NCI-H345 treated with DMSO at 0.1 percent for 48 hours (cell line): ENCODE measurements around the gene SETD2.

Experiments
- DNase-seq: peaks from one replicate; lab custom pipeline; 2025; ENCODE audit not compliant: unreplicated experiment; lab: John Stamatoyannopoulos, UW

SETD2 gene

GRCh38 chr3:46998852-46999515 lies 164.9 kb downstream of the SETD2 start:
- no peak for DNase-seq

DNA sequence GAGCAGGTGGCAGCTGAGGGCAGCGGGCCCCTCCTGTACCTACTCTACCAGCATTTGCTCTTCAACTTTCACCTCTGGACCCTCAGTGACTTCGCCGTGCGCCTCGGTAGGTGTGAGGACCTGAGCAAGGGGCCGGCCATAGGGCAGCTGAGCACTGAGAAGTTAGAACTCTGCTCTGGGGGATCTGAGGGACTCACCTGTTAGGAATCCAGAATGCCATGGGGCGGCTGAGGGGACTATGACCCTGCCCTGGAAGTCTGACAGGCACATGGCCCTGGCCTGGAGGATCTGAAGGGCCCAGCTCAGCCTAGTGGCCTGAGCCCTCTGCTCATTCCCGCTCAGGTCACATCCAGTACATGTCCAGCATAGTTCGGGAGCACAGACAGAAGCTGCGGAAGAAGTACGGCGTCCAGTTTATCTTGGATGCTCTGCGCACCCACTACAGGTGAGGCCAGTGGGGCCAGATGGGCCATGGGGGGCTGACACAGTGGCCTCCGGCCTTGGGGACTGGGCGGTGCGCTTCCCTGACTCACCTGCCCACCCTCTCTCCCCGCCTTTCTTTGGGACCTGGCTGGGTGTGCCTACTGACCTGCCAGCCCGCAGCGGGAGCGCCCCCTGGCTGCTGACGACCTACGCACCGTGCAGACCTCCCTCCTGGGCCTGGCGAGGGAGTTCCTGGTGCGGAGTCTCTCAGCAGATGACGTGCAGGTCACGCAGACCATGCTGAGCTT lies 165.6 kb downstream of the SETD2 start:
- DNase-seq = no peak

- DNase-seq = no peak
These were observed 166.3 kb downstream of the SETD2 start for GRCh38 chr3:46997453-46998091.

DNA sequence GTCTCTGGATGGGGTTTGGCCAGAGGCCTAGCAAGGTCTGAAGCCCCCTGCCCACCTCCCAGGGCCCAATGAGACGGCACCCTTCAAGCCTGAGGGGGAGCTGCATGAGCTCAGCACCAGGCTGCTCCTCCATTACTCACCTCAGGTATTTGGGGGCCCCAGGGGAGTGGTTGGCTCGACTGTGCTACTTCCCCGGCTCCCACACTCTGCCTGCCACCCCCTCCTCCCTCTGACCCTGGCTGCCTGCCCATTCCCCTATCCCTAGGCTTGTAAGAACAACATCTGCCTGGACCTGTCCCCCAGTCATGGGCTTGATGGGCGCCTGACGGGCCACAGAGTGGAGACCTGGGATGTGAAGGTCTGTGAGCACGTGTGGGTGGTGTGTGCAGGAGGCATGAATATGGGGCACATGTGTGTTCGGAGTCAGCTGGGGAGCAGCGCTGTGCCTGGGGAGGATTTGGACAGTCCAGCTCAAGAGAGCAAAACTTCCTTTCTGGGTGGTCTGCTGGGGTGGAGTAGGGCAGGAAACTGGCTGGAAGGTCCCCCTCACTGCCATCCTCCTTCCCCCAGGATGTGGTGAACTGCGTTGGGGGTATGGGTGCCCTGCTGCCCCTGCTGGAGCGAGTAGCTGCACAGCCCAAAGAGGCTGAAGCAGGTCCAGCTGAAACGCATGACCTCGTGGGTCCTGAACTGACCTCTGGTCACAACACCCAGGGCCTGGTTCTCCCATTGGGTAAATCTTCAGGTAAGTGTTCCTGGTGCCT lies 167.0 kb downstream of the SETD2 start:
- DNase-seq = no peak

DNA sequence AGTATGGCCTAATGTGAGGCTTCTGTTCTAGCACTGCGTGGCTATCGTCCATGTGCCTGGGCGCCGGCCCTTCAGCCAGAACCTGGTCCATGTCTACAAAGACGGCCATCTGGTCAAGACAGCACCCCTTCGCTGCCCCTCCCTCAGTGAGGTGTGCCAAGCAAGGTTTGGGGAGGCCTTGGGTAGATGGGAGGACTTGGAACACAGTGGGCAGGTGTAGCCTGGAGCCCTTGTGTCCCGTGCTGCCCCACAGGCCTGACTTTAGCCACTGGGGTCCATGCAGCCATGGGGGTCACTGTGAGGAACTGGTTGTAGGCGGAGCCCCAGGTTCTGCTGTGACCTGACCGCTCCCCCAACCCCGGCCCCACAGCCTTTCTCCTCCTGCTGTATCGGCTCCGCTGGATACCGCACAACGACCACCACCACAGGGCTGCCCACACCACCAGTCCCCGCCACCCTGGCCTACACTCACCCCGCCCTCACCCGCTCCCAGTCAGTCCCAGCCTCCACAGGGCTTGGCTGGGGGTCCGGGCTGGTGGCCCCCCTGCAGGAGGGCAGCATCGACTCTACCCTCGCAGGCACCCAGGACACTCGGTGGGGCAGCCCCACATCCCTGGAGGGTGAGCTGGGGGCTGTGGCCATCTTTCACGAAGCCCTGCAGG lies 167.9 kb downstream of the SETD2 start:
- no peak for DNase-seq

DNA sequence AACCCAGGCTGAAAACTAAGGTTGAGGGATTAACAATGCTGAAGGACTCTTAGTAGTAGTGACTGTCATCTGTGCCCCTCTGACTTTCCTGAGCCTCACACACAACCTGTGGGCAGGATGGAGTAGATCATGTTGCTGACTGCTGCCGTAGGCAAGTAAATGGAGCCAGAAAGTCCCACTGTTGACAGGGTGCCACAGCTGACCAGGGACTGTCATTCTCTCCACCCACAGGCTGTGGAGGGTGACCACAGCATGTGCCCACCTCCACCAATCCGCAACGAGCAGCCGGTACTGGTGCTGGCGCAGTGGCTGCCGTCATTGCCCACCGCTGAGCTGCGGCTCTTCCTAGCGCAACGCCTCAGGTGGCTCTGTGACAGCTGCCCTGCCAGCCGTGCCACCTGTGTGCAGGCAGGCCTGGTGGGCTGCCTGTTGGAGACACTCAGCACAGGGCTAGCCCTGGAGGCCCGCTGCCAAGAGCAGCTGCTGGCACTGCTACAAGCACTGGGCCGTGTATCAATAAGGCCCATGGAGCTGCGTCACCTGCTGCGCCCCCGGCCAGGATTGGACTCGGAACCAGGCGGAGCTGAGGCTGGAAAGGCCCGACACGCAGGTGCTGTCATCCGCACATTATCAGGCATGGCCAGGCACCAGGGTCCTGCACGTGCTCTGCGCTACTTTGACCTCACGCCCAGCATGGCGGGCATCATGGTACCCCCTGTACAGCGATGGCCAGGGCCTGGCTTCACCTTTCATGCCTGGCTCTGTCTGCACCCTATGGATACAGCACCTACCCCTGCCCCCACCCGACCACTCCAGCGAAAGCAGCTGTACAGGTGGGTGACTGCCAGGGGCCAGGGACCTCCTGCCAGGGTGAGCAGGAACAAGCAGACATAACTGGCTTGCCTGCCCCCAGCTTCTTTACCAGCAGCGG lies 168.8 kb downstream of the SETD2 start:
- DNase-seq = no peak

DNA sequence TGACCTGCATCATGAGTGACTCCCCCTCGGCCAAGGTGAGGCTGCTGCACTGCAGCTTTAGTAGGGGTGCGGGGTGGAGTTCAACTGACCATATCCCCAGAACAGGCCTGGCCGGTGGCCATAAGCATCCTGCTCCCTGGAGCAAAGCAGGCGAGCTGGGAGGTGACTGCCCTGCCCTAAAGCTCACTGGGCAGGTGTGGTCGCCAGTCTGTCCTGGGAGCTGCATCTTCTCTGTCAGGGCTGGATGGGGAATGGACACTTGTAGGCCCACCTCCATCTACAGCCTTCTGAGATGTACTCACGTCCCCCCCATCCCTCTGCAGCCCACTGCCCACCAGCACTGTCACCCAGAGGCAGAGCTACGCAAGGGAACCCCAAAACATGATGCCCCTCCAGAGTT lies 169.9 kb downstream of the SETD2 start:
- DNase-seq = no peak

DNA sequence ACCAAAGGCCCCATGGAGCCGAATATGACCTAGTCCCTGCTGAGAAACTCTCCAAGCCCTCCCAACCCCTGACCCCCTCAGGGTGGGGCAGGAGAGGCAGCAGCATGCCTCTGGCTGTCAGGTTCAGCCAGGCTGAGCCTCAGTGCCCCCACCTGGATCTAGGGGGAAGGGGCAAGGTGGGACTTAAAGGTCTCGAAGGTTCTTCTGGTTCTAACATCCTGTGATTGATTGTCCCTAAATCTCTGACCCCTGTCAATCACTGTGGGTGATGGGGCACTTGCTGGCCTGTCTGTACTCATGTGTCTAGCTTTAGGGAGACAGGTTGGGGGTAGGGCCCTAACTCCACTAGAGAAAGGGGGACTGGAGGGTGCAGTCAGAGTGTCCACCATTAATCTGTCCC lies 170.6 kb downstream of the SETD2 start:
- DNase-seq = no peak

DNA sequence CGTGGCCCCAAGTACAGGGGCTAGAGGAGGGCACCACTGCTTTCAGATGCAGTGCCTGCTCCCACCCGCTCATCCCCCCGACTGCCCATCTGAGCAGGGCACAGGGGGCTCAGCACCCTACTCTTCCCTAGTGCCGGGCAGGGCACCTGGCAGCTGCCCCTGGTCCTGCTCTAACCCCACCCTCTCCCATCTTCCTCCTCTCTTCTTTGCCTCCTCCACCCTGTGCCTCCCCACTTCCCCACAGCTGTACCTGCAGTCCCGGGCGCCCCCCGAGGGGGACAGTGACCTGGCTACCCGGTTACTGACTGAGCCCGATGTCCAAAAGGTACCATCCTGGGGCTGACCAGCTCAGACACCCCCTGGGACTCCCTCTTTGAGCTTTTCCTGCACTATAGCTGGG lies 171.7 kb downstream of the SETD2 start:
- no peak for DNase-seq

- DNase-seq = no peak
These were observed 172.3 kb downstream of the SETD2 start for GRCh38 chr3:46991406-46992165.

DNA sequence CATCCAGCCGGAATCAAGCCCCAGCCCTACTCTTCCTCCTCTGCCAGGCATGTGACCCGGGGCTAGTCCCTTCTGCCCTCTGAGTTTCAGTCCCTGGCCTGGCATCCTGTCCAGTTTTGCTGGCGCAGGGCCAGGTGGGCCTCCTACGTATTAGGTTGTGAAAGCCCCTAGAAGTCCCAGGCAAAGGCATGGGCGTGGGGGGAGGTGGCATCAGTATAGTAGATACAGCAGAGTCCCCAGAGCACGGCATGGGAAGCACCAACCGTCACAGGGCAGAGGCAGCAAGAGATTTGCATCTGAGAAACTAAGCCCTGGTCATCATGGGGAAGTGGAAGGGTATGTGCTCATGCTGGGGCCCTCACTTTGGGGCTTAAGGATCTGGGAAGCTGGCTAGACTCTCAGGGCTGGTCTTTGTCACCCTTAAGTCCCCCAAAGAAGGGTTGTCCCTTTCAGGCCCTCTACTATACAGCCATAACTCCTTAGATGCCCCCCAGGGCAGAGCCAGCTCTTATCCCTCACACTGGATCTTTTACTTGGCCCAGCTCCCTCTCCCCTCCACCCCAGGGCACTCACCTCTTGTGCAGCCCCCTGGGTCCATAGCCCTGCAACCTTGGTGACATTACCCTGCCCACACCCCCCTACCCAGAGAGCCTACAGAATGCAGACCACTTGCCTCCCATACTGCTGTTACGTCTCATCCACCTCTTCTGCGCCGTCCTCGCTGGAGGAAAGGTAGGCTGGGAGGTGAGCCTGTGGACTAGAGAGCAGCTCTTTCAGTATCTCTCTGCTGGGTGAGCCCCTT lies 173.1 kb downstream of the SETD2 start:
- no peak for DNase-seq

GRCh38 chr3:46989146-46989810 lies 174.6 kb downstream of the SETD2 start:
- DNase-seq = no peak

- no peak for DNase-seq
These were observed 175.3 kb downstream of the SETD2 start for GRCh38 chr3:46988616-46989015.

- DNase-seq = no peak
These were observed 176.0 kb downstream of the SETD2 start for GRCh38 chr3:46987743-46988401.

GRCh38 chr3:46987319-46987742 lies 176.6 kb downstream of the SETD2 start:
- no peak for DNase-seq

- no peak for DNase-seq
These were observed 177.1 kb downstream of the SETD2 start for GRCh38 chr3:46986782-46987310.
